Gastroesophageal sphincter (tissue), 4 donors: Measurements from ENCODE around the gene VAX1. TPM values are rescaled to one million over a fixed set of nuclear protein-coding genes. Genes with fewer than 3 reads are reported as not detected.
A peak's percentile ranks its signal among the peaks of the same experiment; 100 is the strongest.
"Not testable (repeated sequence)": the region's sequence is repeated elsewhere in the genome, so short reads cannot be mapped to it uniquely, and the experiment has no call there.

ENCODE experiments used
- ATAC-seq: fragments of 150-250 bp; one replicate; pipeline ENCODE4 v1.9.1; 2016; ENCODE audit warnings: mild to moderate bottlenecking, moderate library complexity
- H3K27ac ChIP-seq, 4 donors: fragments of 200-600 bp; sonication (generic) in 3 of 4; 1 replicate in 3 of 4; 2 replicates in 1 of 4; pipeline ENCODE4 v1.5.1; 2016 to 2019
- H3K27me3 ChIP-seq: fragments of 200-600 bp; sonication (generic); one replicate; pipeline ENCODE4 v1.5.1; 2019
- H3K36me3 ChIP-seq, 2 donors: fragments of 200-600 bp; sonication (generic); one replicate each; pipeline ENCODE4 v1.5.1; 2019; ENCODE audit warnings: control low read depth in 1 of 2
- H3K4me1 ChIP-seq, 3 donors: fragments of 200-600 bp; sonication (generic); 1 replicate in 2 of 3; 2 replicates in 1 of 3; pipeline ENCODE4 v1.5.1; 2016 to 2019; ENCODE audit warnings: control low read depth in 2 of 3
- H3K4me3 ChIP-seq, 2 donors: fragments of 200-600 bp; sonication (generic); one replicate each; pipeline ENCODE4 v1.5.1; 2019; ENCODE audit warnings: mild to moderate bottlenecking in 1 of 2, moderate library complexity in 1 of 2
- H3K9me3 ChIP-seq, 3 donors: fragments of 200-600 bp; sonication (generic); one replicate each; pipeline ENCODE4 v1.5.1; 2017 to 2019; ENCODE audit warnings: control low read depth in 2 of 3
- CTCF ChIP-seq, 4 experiments: fragments of 200-600 bp in 2 of 4; fragments of 450-650 bp in 2 of 4; sonication (generic) in 1 of 4; IDR thresholded peaks; one replicate each; pipeline ENCODE4 v1.5.1; 2017 to 2019; ENCODE audit warnings: antibody characterized with exemption in 4 of 4, mild to moderate bottlenecking in 2 of 4, moderate library complexity in 2 of 4
- EP300 ChIP-seq: sonication (generic); formaldehyde crosslinking; IDR thresholded peaks from one replicate; pipeline ENCODE4 v1.6.1; 2017; ENCODE audit warnings: antibody characterized with exemption, mild to moderate bottlenecking
- POLR2A ChIP-seq, 2 donors: fragments of 450-650 bp; IDR thresholded peaks; one replicate each; pipeline ENCODE4 v1.6.1; 2017; ENCODE audit warnings: antibody characterized with exemption in 2 of 2, mild to moderate bottlenecking in 2 of 2, moderate library complexity in 1 of 2
- POLR2AphosphoS5 ChIP-seq: sonication (generic); formaldehyde crosslinking; IDR thresholded peaks from one replicate; pipeline ENCODE4 v1.6.1; 2017; ENCODE audit warnings: antibody characterized with exemption
- WGBS, 2 donors: methylation state at CpG; one replicate each; pipeline ENCODE4 v1.1.5; 2018; ENCODE audit warnings: low coverage in 1 of 2; 5-methylcytosine and 5-hydroxymethylcytosine counted together
- total RNA-seq, 4 donors: library from RNA; depleted of rRNA; stranded (reverse); fragments of >200 nt; gene quantifications; one replicate each; pipeline ENCODE4 v1.1.0, GENCODE V29; 2016

Gene VAX1
- total RNA-seq, 4 donors from 2014 or later = not detected

- H3K27me3 ChIP-seq = peaks cover 94% of the 10 kb centered on the region
- peak overlapping the region in 1 of 2 donors; percentile 24 for H3K4me3 ChIP-seq
- ATAC-seq = no peak
- TF ChIP-seq EP300 = no peak
- TF ChIP-seq POLR2AphosphoS5 = no peak
- TF ChIP-seq CTCF (IDR thresholded peaks at IDR 0.05) = no peak
- TF ChIP-seq POLR2A (IDR thresholded peaks at IDR 0.05) = no peak
- WGBS, 2 donors = 20 to 51% methylated on average over 6 to 8 of the region's 8 CpGs
- no peak overlapping the region for H3K27ac ChIP-seq
- H3K9me3 ChIP-seq = no peaks in the 10 kb centered on the region
- no peaks in the 10 kb centered on the region for H3K36me3 ChIP-seq
- H3K4me1 ChIP-seq = peaks cover 0 to 39% (median 26%) of the 10 kb centered on the region in 3 donors
These were observed 7.2 kb downstream of the VAX1 start for GRCh38 chr10:117130862-117131375.

GRCh38 chr10:117130346-117130745 is 7.7 kb downstream of the VAX1 start:
- no peak for ATAC-seq
- H3K27ac ChIP-seq = no peak overlapping the region
- TF ChIP-seq EP300 (no peak), POLR2AphosphoS5 (no peak), CTCF (IDR thresholded peaks at IDR 0.05) (no peak), POLR2A (IDR thresholded peaks at IDR 0.05) (no peak)
- no peaks in the 10 kb centered on the region for H3K9me3 ChIP-seq
- no peaks in the 10 kb centered on the region for H3K36me3 ChIP-seq
- no peak overlapping the region for H3K4me3 ChIP-seq
- WGBS, 2 donors = 69 to 78% methylated on average over 2 of the region's 2 CpGs
- peaks cover 94% of the 10 kb centered on the region for H3K27me3 ChIP-seq
- H3K4me1 ChIP-seq = peaks cover 0 to 39% (median 26%) of the 10 kb centered on the region in 3 donors

DNA sequence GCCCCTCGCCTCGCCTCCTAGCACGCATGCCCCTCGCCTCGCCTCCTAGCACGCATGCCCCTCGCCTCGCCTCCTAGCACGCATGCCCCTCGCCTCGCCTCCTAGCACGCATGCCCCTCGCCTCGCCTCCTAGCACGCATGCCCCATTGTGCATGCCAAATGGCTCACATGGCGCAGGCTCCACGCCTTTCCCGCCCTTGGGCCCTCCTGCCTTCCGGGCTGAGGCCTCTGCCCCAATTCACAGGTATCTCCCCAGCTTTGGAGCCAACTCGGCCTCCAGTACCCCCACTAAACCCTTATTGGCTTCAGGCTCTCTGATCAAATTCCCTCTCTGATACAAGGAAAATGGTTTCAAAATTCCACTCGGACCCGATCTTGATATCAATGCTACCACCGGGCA is 11.4 kb downstream of the VAX1 start:
- WGBS, 2 donors = 93 to 100% methylated on average over 1 to 7 of the region's 23 CpGs
- peaks cover 91% of the 10 kb centered on the region for H3K27me3 ChIP-seq
- not testable (repeated sequence) for ATAC-seq

GRCh38 chr10:117126034-117126433 is 12.0 kb downstream of the VAX1 start:
- no peak for ATAC-seq
- WGBS, 2 donors = 40% methylated on average over 1 of the region's 26 CpGs; no CpG with 5 or more reads in 1 of the 2 donors
- Histone ChIP-seq H3K36me3 (no peaks in the 10 kb centered on the region), H3K4me1 (peaks cover 0 to 2% (median 0%) of the 10 kb centered on the region in 3 donors), H3K9me3 (no peaks in the 10 kb centered on the region), H3K4me3 (no peak overlapping the region), H3K27ac (no peak overlapping the region), H3K27me3 (peaks cover 91% of the 10 kb centered on the region)
- TF ChIP-seq POLR2AphosphoS5 = no peak

More for the DNA sequence above, 11.4 kb downstream of the VAX1 start:
- H3K4me1 ChIP-seq, H3K36me3 ChIP-seq, H3K27ac ChIP-seq, H3K4me3 ChIP-seq, H3K9me3 ChIP-seq: not testable (repeated sequence)

DNA sequence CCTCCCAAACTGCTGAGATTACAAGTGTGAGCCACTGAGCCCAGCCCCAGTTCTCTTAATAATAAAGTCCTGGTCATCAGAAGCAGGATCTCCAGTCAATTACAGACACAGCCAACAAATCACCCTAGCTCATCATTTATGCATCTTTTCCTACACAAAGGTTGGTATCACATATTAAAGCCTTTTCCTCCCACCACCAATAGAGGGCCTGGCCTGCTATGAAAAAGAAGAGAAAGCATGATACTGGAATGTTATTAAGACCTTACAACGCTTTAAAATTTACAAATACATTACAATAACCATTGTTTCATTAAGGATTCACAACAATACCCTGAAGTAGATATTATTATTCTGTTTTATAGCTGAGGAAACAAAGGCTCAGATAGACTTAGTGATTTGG is 25.9 kb downstream of the VAX1 start:
- H3K36me3 ChIP-seq = no peaks in the 10 kb centered on the region
- no peak overlapping the region for H3K4me3 ChIP-seq
- no peak for TF ChIP-seq CTCF (IDR thresholded peaks at IDR 0.05)
- H3K27me3 ChIP-seq = peaks cover 43% of the 10 kb centered on the region
- no peak overlapping the region for H3K27ac ChIP-seq
- WGBS, 2 donors = 19 to 64% methylated on average over 1 of the region's 1 CpG
- no peaks in the 10 kb centered on the region for H3K4me1 ChIP-seq
- no peak for ATAC-seq
- H3K9me3 ChIP-seq = no peaks in the 10 kb centered on the region

- H3K9me3 ChIP-seq = no peaks in the 10 kb centered on the region
- no peaks in the 10 kb centered on the region for H3K4me1 ChIP-seq
- H3K27me3 ChIP-seq = peaks cover 45% of the 10 kb centered on the region
- H3K4me3 ChIP-seq = no peak overlapping the region
- ATAC-seq = no peak
- 53 to 91% methylated on average over 3 to 4 of the region's 4 CpGs for WGBS, 2 donors
- H3K27ac ChIP-seq = no peak overlapping the region
- no peak for TF ChIP-seq CTCF (IDR thresholded peaks at IDR 0.05)
- no peak for TF ChIP-seq EP300
- no peak for TF ChIP-seq POLR2A (IDR thresholded peaks at IDR 0.05)
- TF ChIP-seq POLR2AphosphoS5 = no peak
- H3K36me3 ChIP-seq = no peaks in the 10 kb centered on the region
These were observed 30.8 kb downstream of the VAX1 start for GRCh38 chr10:117107238-117107637.
